Measurements from ENCODE around the gene PGA3.

GRCh38 chr11:61201476-61201875, 1.8 kb upstream of the PGA3 start:
- no peak for TF ChIP-seq POLR2A (IDR thresholded peaks at IDR 0.05)
- TF ChIP-seq CTCF (IDR thresholded peaks at IDR 0.05) = no peak
- no peak for TF ChIP-seq POLR2AphosphoS5 (IDR thresholded peaks at IDR 0.05)
